GM11168 (cell line): ENCODE measurements around the gene DGKD.
"Not testable (repeated sequence)": the region's sequence is repeated elsewhere in the genome, so short reads cannot be mapped to it uniquely, and the experiment has no call there.

Experiments
- in situ Hi-C: fragments of 300-500 bp; cut with MboI; formaldehyde crosslinking; loops from one replicate; pipeline ENCODE4 v1.12.0; 2022; ENCODE audit warnings: low sequenced_read_pairs; ENCODE audit not compliant: unreplicated experiment

Gene DGKD

GRCh38 chr2:233336091-233336490 lies 18.2 kb upstream of the DGKD start:
- in situ Hi-C loops = not testable (repeated sequence)

- in situ Hi-C loops = no loop called here
Measured at GRCh38 chr2:233336541-233336940, 17.8 kb upstream of the DGKD start.

- in situ Hi-C loops = no loop called here
Measured at GRCh38 chr2:233338046-233338445, 16.2 kb upstream of the DGKD start.

- in situ Hi-C loops = no loop called here
Measured at GRCh38 chr2:233338812-233339368, 15.4 kb upstream of the DGKD start.

GRCh38 chr2:233339427-233339826 lies 14.9 kb upstream of the DGKD start:
- in situ Hi-C loops = no loop called here

DNA sequence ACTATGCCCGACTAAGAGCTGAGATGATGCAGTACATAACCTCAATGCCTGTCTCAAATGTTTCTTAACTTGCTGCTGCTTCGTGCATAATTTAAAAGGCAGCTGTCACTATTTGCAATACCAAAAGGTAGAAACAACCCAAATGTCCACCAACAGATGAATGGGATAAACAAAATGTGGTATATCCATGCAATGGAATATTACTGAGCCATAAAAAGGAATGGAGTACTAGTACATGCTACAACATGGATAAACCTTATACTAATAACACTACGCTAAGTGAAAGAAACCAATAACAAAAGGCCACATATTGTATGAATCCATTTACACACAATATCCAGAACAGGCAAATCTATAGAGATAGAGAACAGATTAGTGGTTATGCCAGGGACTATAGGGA lies 13.0 kb upstream of the DGKD start:
- in situ Hi-C loops = no loop called here

DNA sequence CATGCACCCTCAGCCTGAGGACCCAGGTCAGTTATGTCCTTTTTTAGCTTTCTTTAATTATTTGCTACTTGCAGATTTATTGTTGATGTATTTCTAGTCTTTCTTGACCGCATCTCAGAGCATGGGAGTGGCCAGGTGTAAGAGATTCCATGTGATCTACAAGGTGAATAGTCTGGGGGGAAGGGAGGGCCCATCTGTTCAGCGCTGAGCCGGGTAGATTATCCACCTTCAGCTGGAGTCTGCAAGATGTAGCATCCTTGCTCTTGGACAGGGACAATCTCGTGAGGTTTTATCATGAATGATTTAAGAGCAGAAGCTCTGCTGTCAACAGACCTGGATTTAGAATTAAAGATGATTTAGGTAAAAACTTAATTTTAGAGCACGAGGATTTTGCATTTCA lies 12.0 kb upstream of the DGKD start:
- in situ Hi-C loops = no loop called here

DNA sequence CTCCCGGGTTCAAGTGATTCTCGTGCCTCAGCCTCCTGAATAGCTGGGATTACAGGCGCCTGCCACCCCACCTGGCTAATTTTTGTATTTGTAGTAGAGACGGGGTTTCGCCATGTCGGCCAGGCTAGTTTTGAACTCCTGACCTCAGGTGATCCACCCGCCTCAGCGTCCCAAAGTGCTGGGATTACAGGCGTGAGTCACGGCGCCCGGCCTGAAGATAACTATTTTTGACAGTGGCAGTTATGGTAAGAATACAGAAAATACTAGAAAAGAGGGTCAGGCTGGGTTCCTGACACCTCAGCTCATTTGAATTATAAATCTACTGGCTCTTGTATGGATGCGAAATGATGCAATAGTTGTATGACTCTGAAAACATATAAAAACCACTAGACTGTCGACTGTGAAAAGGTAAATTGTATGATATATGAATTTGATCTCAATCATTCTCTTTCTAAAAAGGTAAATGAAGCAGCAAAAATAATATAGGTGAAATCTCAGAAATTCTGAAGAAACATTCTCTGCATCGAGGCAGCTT lies 11.1 kb upstream of the DGKD start:
- in situ Hi-C loops = no loop called here

DNA sequence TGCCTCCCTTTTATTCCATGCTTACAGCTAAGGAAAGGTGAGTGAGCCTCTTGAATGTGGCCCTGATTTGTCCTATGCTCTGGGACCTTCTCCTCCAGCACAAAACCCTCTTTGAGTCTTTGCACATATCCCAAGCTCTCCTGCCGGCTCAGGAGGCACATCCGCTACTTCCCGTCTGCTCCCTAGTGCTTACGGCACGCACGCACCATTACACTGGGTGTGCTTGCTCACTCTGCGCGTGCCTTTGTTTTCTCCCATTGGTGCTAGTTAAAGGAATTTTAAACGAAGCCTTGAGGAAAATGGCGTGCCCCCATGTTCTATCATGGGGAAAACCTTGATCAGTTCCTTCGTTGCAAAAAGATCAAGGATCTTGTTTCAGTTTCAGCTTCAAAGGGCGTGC lies 7.9 kb upstream of the DGKD start:
- in situ Hi-C loops = no loop called here

- in situ Hi-C loops = no loop called here
Measured at GRCh38 chr2:233346930-233347329, 7.4 kb upstream of the DGKD start.

- in situ Hi-C loops = no loop called here
Measured at GRCh38 chr2:233349005-233349998, 5.0 kb upstream of the DGKD start.

DNA sequence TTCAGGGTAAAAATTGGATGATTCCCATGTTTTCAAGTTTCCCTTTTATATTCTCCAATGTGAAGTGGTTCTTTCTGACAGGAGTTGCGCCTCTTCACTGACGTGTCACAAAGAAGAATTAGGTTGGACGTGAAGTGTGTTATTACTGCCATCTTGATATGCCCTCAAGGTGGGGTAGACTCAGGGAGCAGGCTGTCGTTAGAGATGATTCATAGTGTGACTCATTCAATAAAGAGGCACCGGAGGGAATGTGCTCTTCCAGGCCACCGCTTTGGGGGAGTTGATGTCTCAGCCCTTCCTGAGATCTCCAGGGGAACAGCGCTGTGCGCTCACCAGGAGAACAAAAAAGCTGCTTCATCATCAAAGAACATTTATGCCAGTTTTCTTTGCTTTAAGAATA lies 3.6 kb upstream of the DGKD start:
- in situ Hi-C loops = no loop called here

DNA sequence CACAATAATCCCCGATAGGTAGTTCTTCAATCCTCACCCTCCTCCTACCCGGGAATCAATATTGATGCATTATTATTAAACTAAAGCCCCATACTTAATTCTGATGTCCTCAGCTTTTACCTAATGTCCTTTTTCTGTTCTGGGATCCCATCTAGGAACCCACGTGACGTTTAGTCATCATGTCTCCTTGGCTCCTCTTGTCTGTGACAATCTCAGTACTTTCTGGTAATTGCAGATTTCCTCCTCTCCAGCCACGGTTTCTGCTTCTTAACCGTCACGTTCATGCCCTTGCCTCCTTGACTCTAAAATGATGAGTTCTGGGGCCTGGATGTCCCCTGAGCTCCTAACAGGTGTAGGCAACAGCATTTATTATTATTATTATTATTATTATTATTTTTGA lies 2.9 kb upstream of the DGKD start:
- in situ Hi-C loops = no loop called here

- in situ Hi-C loops = no loop called here
Measured at GRCh38 chr2:233352141-233352842, 2.0 kb upstream of the DGKD start.

DNA sequence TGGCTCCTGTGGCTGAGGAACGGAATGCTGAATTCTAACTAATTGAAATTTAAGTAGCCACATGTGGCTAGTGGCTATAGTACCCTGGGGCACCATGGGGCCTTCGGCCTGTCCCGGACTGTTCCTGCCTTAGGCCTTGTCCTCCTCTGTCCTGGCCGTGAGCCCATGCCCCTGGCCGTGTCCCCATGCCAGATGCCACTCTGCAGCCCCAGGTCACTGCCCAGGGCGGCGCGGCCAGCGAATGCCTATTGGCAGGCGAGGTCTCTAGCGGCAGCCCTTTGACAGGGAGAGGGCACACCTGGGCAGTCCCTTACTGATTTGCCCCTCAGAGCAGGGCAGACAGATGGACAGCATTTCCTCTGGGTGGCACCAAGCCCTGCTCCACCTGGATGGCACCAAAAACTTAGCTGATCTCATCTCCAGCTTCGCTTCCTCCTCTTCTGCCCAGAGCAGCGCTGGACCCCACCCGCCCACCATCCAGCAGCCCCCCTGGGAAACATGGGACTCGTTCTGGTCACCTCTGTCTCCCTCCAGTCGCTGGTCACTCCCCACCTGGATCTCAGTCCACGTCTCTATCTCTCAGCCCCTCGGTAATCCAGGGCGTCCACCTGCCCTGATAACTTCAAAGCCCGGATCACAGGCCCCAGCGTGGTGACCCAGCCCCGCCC lies 1.1 kb upstream of the DGKD start:
- in situ Hi-C loops = no loop called here

GRCh38 chr2:233354500-233354924 lies 218 bp downstream of the DGKD start:
- in situ Hi-C loops = no loop called here

DNA sequence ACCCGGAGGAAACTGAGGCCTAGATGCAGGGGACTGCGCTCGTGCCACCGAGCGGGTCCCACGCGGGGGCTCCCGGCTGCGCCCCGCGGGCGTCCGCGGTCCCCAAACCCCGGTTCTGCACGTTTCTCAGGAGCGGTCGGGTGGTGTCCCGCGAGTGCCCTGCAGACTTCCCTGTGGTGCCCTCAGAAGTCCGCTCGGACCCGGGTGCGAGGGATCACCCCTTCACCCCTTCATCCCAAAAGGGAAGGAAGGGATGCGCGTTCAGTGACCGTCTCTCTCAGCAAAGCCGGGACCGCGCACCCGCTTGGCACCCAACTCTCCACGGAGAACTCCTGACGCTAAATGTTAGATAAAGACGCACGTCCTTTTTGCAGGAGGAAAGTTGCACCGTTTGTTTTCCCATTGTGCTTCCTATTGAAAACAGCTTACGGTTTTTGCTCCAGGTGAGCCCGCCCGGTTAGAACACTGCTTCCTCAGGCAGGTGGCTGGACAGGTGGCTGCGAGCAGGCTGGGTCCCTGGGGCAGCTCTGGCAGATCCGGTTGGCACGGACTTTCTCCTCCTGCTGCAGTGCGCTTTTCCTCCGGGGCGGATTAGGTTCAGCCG lies 779 bp downstream of the DGKD start:
- in situ Hi-C loops = no loop called here

- in situ Hi-C loops = no loop called here
Measured at GRCh38 chr2:233355916-233356315, 1.6 kb downstream of the DGKD start.

DNA sequence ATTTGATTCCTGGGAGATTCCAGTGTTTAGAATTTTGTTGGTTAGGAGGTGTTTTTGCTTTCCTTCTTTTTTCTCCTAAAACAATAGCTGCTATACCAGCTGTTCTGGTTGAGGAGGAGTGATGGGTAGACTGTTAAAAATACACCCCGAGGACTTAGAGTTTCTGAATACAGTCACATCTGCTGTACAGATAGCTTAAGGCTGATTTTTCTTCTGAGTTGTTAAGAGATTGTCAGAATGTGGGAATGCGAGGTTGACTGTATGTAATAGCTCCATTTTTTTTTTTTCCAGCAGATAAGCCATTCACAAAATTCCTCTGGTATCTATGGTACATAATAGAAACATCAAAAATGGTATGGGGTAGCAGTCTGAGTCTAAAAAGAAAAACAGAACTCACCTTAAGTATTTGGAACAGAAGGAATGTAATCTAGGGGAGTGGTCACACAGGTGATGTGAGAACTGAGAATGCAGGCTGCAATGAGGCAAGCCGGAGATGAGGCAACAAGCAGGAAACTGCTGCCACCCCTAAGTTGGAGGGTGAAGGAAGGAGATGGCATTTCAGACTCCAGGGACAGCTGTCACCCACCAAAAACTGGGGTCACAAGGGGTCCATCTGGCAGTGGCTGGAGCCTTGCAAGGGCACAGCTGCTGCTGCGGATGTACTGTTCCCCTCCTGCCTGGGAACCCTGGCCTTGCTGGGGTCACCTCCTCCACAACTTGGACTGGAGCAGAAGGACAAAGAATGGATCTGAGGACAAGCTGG lies 2.4 kb downstream of the DGKD start:
- in situ Hi-C loops = no loop called here
